Measurements from ENCODE around the gene CDH23.
A peak's percentile ranks its signal among the peaks of the same experiment; 100 is the strongest.

The CDH23 gene

GRCh38 chr10:71750124-71750841 is 353.6 kb downstream of the CDH23 start:
- Histone ChIP-seq H3K27me3 (ENCODE audit: control insufficient read depth, insufficient read depth, low read length) (no peaks in the 10 kb centered on the region), H3K36me3 (ENCODE audit: control insufficient read depth, insufficient read depth, low read length) (peaks cover 20% of the 10 kb centered on the region), H3K9me3 (ENCODE audit: control insufficient read depth, low read length) (no peaks in the 10 kb centered on the region), H3K4me3 (ENCODE audit: low read length) (no peak overlapping the region), H3K4me1 (ENCODE audit: control insufficient read depth, insufficient read depth, low read length) (peaks cover 66% of the 10 kb centered on the region), H3K9ac (ENCODE audit: low read length) (no peak overlapping the region)

- H3K9me3 ChIP-seq (ENCODE audit: control insufficient read depth, low read length): no peaks in the 10 kb centered on the region
- no peak overlapping the region for H3K9ac ChIP-seq (ENCODE audit: low read length)
- H3K36me3 ChIP-seq (ENCODE audit: control insufficient read depth, insufficient read depth, low read length): peaks cover 20% of the 10 kb centered on the region
- H3K27me3 ChIP-seq (ENCODE audit: control insufficient read depth, insufficient read depth, low read length): no peaks in the 10 kb centered on the region
- peaks cover 59% of the 10 kb centered on the region for H3K4me1 ChIP-seq (ENCODE audit: control insufficient read depth, insufficient read depth, low read length)
- no peak overlapping the region for H3K4me3 ChIP-seq (ENCODE audit: low read length)
Observed at GRCh38 chr10:71750986-71751385, 354.3 kb downstream of the CDH23 start.

- no peak overlapping the region for H3K4me3 ChIP-seq (ENCODE audit: low read length)
- H3K27me3 ChIP-seq (ENCODE audit: control insufficient read depth, insufficient read depth, low read length): no peaks in the 10 kb centered on the region
- peaks cover 24% of the 10 kb centered on the region for H3K36me3 ChIP-seq (ENCODE audit: control insufficient read depth, insufficient read depth, low read length)
- H3K4me1 ChIP-seq (ENCODE audit: control insufficient read depth, insufficient read depth, low read length): peaks cover 52% of the 10 kb centered on the region
- H3K9me3 ChIP-seq (ENCODE audit: control insufficient read depth, low read length): no peaks in the 10 kb centered on the region
- no peak overlapping the region for H3K9ac ChIP-seq (ENCODE audit: low read length)
Observed at GRCh38 chr10:71751515-71752224, 354.9 kb downstream of the CDH23 start.

GRCh38 chr10:71752391-71753090 is 355.8 kb downstream of the CDH23 start:
- H3K36me3 ChIP-seq (ENCODE audit: control insufficient read depth, insufficient read depth, low read length): peaks cover 24% of the 10 kb centered on the region
- H3K27me3 ChIP-seq (ENCODE audit: control insufficient read depth, insufficient read depth, low read length): no peaks in the 10 kb centered on the region
- H3K4me1 ChIP-seq (ENCODE audit: control insufficient read depth, insufficient read depth, low read length): peaks cover 50% of the 10 kb centered on the region
- H3K9me3 ChIP-seq (ENCODE audit: control insufficient read depth, low read length): no peaks in the 10 kb centered on the region
- H3K4me3 ChIP-seq (ENCODE audit: low read length): no peak overlapping the region
- no peak overlapping the region for H3K9ac ChIP-seq (ENCODE audit: low read length)

- peaks cover 26% of the 10 kb centered on the region for H3K36me3 ChIP-seq (ENCODE audit: control insufficient read depth, insufficient read depth, low read length)
Observed at GRCh38 chr10:71753091-71753959, 356.6 kb downstream of the CDH23 start.

GRCh38 chr10:71753960-71754505 is 357.3 kb downstream of the CDH23 start:
- Histone ChIP-seq H3K9me3 (ENCODE audit: control insufficient read depth, low read length) (no peaks in the 10 kb centered on the region), H3K36me3 (ENCODE audit: control insufficient read depth, insufficient read depth, low read length) (peaks cover 28% of the 10 kb centered on the region), H3K27me3 (ENCODE audit: control insufficient read depth, insufficient read depth, low read length) (no peaks in the 10 kb centered on the region), H3K4me3 (ENCODE audit: low read length) (no peak overlapping the region), H3K9ac (ENCODE audit: low read length) (peak overlapping the region; percentile 20), H3K4me1 (ENCODE audit: control insufficient read depth, insufficient read depth, low read length) (peaks cover 40% of the 10 kb centered on the region)

More at GRCh38 chr10:71753091-71753959, 356.6 kb downstream of the CDH23 start:
- H3K9ac ChIP-seq (ENCODE audit: low read length): peak overlapping the region; percentile 20
- H3K27me3 ChIP-seq (ENCODE audit: control insufficient read depth, insufficient read depth, low read length): no peaks in the 10 kb centered on the region
- peaks cover 47% of the 10 kb centered on the region for H3K4me1 ChIP-seq (ENCODE audit: control insufficient read depth, insufficient read depth, low read length)
- H3K4me3 ChIP-seq (ENCODE audit: low read length): no peak overlapping the region
- no peaks in the 10 kb centered on the region for H3K9me3 ChIP-seq (ENCODE audit: control insufficient read depth, low read length)

GRCh38 chr10:71754562-71754961 is 357.8 kb downstream of the CDH23 start:
- no peaks in the 10 kb centered on the region for H3K27me3 ChIP-seq (ENCODE audit: control insufficient read depth, insufficient read depth, low read length)
- H3K36me3 ChIP-seq (ENCODE audit: control insufficient read depth, insufficient read depth, low read length): peaks cover 28% of the 10 kb centered on the region
- H3K9me3 ChIP-seq (ENCODE audit: control insufficient read depth, low read length): no peaks in the 10 kb centered on the region
- H3K4me3 ChIP-seq (ENCODE audit: low read length): no peak overlapping the region
- peak overlapping the region; percentile 20 for H3K9ac ChIP-seq (ENCODE audit: low read length)
- peaks cover 35% of the 10 kb centered on the region for H3K4me1 ChIP-seq (ENCODE audit: control insufficient read depth, insufficient read depth, low read length)

GRCh38 chr10:71755179-71755879 is 358.6 kb downstream of the CDH23 start:
- Histone ChIP-seq H3K9me3 (ENCODE audit: control insufficient read depth, low read length) (no peaks in the 10 kb centered on the region), H3K9ac (ENCODE audit: low read length) (no peak overlapping the region), H3K4me1 (ENCODE audit: control insufficient read depth, insufficient read depth, low read length) (peaks cover 32% of the 10 kb centered on the region), H3K36me3 (ENCODE audit: control insufficient read depth, insufficient read depth, low read length) (peaks cover 28% of the 10 kb centered on the region), H3K4me3 (ENCODE audit: low read length) (no peak overlapping the region), H3K27me3 (ENCODE audit: control insufficient read depth, insufficient read depth, low read length) (no peaks in the 10 kb centered on the region)

GRCh38 chr10:71756311-71757191 is 359.8 kb downstream of the CDH23 start:
- no peak overlapping the region for H3K4me3 ChIP-seq (ENCODE audit: low read length)
- H3K9me3 ChIP-seq (ENCODE audit: control insufficient read depth, low read length): no peaks in the 10 kb centered on the region
- peaks cover 29% of the 10 kb centered on the region for H3K36me3 ChIP-seq (ENCODE audit: control insufficient read depth, insufficient read depth, low read length)
- no peaks in the 10 kb centered on the region for H3K27me3 ChIP-seq (ENCODE audit: control insufficient read depth, insufficient read depth, low read length)
- H3K9ac ChIP-seq (ENCODE audit: low read length): peak overlapping the region; percentile 10
- peaks cover 38% of the 10 kb centered on the region for H3K4me1 ChIP-seq (ENCODE audit: control insufficient read depth, insufficient read depth, low read length)

- peaks cover 28% of the 10 kb centered on the region for H3K36me3 ChIP-seq (ENCODE audit: control insufficient read depth, insufficient read depth, low read length)
- H3K4me3 ChIP-seq (ENCODE audit: low read length): no peak overlapping the region
- H3K9me3 ChIP-seq (ENCODE audit: control insufficient read depth, low read length): no peaks in the 10 kb centered on the region
- H3K9ac ChIP-seq (ENCODE audit: low read length): peak overlapping the region; percentile 10
- H3K27me3 ChIP-seq (ENCODE audit: control insufficient read depth, insufficient read depth, low read length): no peaks in the 10 kb centered on the region
- H3K4me1 ChIP-seq (ENCODE audit: control insufficient read depth, insufficient read depth, low read length): peaks cover 39% of the 10 kb centered on the region
Observed at GRCh38 chr10:71757399-71757922, 360.7 kb downstream of the CDH23 start.
